ENCODE results near the gene SLC46A1. TPM values are rescaled to one million over a fixed set of nuclear protein-coding genes. Genes with fewer than 3 reads are reported as not detected.

SLC46A1 gene
- total RNA-seq, 4 donors from 2014 or later, result 1.5 to 17.6 (median 4.7) TPM

DNA sequence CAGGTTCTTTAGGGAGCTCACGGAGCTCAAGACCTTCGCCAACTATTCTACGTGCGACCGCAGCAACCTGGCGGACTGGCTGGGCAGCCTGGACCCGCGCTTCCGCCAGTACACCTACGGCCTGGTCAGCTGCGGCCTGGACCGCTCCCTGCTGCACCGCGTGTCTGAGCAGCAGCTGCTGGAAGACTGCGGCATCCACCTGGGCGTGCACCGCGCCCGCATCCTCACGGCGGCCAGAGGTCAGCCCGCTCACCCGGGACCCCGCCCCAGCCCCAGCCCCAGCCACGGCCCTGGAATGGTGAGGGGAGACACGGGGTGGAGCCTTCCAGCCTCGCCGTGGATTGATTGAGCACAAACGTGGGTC is 21.0 kb downstream of the SLC46A1 start:
- Histone ChIP-seq H3K27me3 (no peaks in the 10 kb centered on the region), H3K9me3 (no peaks in the 10 kb centered on the region), H3K4me3 (peak overlapping the region in 1 of 2 donors; percentile 16), H3K36me3 (no peaks in the 10 kb centered on the region), H3K27ac (no peak overlapping the region), H3K4me1 (no peaks in the 10 kb centered on the region)
- TF ChIP-seq POLR2A (IDR thresholded peaks at IDR 0.05), result no peak
- TF ChIP-seq, protein P1, sequence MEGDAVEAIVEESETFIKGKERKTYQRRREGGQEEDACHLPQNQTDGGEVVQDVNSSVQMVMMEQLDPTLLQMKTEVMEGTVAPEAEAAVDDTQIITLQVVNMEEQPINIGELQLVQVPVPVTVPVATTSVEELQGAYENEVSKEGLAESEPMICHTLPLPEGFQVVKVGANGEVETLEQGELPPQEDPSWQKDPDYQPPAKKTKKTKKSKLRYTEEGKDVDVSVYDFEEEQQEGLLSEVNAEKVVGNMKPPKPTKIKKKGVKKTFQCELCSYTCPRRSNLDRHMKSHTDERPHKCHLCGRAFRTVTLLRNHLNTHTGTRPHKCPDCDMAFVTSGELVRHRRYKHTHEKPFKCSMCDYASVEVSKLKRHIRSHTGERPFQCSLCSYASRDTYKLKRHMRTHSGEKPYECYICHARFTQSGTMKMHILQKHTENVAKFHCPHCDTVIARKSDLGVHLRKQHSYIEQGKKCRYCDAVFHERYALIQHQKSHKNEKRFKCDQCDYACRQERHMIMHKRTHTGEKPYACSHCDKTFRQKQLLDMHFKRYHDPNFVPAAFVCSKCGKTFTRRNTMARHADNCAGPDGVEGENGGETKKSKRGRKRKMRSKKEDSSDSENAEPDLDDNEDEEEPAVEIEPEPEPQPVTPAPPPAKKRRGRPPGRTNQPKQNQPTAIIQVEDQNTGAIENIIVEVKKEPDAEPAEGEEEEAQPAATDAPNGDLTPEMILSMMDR (IDR thresholded peaks at IDR 0.05), result no peak
- intact Hi-C loops (cut with DNase I; ENCODE audit: low total_unique reads), result no loop called here
- no peak for DNase-seq

DNA sequence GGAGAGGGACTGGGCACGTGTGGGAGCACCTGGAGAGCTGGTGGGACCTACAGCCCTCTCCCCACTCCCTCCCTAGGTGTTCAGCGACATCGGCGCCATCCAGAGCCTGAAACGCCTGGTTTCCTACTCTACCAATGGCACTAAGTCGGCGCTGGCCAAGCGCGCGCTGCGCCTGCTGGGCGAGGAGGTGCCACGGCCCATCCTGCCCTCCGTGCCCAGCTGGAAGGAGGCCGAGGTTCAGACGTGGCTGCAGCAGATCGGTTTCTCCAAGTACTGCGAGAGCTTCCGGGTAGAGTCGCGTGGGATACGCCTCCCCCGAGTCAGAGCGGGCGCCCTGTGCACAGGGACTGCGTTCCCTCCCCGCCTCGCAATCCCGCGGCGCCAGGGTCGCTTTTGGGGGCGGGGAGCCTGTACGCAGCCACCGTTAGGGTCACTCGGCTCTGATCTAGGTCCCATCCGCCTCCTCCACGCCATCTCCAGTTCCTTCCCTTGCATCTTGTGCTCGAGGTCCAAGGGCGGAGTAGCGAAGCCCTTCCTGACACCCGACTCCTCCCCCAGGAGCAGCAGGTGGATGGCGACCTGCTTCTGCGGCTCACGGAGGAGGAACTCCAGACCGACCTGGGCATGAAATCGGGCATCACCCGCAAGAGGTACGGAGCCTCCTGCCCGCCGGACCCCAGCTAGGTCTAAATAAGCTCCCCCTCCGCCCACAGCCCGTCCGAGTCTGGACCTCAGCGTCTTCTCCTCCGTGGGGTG is 21.6 kb downstream of the SLC46A1 start:
- H3K9me3 ChIP-seq, result no peaks in the 10 kb centered on the region
- no peak overlapping the region for H3K27ac ChIP-seq
- no peaks in the 10 kb centered on the region for H3K36me3 ChIP-seq
- H3K4me1 ChIP-seq, result no peaks in the 10 kb centered on the region
- no peak for DNase-seq
- intact Hi-C loops (cut with DNase I; ENCODE audit: low total_unique reads), result no loop called here
- H3K4me3 ChIP-seq, result peak overlapping the region in 1 of 2 donors; percentile 16
- H3K27me3 ChIP-seq, result no peaks in the 10 kb centered on the region
- TF ChIP-seq POLR2A (IDR thresholded peaks at IDR 0.05), result peak in 1 of 2 donors; percentile 40
- TF ChIP-seq, protein P1 (IDR thresholded peaks at IDR 0.05), result no peak

DNA sequence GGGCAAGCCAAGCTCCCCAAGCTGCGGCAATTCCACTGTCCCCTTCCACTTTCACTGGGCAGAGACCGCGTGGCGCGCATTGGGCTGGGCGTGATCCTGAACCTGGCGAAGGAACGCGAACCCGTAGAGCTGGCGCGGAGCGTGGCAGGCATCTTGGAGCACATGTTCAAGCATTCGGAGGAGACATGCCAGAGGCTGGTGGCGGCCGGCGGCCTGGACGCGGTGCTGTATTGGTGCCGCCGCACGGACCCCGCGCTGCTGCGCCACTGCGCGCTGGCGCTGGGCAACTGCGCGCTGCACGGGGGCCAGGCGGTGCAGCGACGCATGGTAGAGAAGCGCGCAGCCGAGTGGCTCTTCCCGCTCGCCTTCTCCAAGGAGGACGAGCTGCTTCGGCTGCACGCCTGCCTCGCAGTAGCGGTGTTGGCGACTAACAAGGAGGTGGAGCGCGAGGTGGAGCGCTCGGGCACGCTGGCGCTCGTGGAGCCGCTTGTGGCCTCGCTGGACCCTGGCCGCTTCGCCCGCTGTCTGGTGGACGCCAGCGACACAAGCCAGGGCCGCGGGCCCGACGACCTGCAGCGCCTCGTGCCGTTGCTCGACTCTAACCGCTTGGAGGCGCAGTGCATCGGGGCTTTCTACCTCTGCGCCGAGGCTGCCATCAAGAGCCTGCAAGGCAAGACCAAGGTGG is 24.7 kb downstream of the SLC46A1 start:
- no peaks in the 10 kb centered on the region for H3K36me3 ChIP-seq
- intact Hi-C loops (cut with DNase I; ENCODE audit: low total_unique reads), result no loop called here
- no peak overlapping the region for H3K27ac ChIP-seq
- DNase-seq, result no peak
- H3K27me3 ChIP-seq, result no peaks in the 10 kb centered on the region
- TF ChIP-seq, protein P1 (IDR thresholded peaks at IDR 0.05), result no peak
- TF ChIP-seq POLR2A (IDR thresholded peaks at IDR 0.05), result no peak
- no peak overlapping the region for H3K4me3 ChIP-seq
- H3K4me1 ChIP-seq, result no peaks in the 10 kb centered on the region
- no peaks in the 10 kb centered on the region for H3K9me3 ChIP-seq

DNA sequence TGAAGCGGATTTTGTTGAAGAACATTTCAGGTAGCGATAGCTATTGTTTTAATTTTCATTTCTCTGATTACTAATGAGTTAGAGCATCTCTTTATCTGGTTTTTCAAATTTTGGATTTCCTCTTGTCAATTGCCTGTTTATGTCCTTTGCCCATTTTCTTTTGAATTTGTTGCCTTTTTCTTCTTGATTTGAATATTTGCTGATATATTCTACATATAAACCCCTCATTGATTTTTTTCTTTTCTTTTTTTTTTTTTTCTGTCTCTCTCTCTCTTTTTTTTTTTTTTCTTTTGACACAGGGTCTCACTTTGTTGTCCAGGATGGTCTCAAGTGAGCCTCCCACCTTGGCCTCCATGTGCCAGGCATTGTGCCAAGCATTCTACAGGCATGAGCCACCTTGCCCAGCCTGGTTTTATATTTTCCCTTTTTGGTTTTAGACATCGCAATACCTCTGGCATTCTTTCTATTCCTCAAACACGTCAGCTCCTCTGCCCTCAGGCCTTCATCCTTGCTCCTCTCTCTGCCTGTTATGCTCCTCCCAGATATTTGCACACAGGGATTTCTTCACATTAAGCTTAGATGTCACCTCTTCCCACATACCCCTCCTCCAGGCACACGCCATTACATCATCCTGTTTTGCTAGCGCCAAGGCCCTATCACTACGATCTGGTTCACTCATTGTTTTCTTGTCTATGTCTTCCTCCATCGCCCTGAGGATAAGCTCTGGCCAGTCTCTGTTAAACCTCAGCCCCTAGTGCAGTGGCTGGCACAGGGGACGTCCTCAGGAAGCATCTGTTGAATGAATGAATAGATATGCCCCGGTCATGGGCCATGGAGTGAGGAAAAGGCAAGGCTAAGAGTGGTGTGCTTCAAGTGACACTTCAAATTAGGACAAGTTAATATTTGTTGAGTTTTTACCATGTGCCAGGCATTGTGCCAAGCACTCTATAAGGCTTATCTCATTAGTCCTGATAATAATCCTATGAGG is 25.9 kb downstream of the SLC46A1 start:
- Histone ChIP-seq H3K27me3 (no peaks in the 10 kb centered on the region), H3K4me3 (no peak overlapping the region), H3K36me3 (no peaks in the 10 kb centered on the region), H3K27ac (no peak overlapping the region), H3K4me1 (no peaks in the 10 kb centered on the region), H3K9me3 (no peaks in the 10 kb centered on the region)
- DNase-seq, result no peak
- intact Hi-C loops (cut with DNase I; ENCODE audit: low total_unique reads), result no loop called here
- no peak for TF ChIP-seq POLR2A (IDR thresholded peaks at IDR 0.05)
- TF ChIP-seq, protein P1 (IDR thresholded peaks at IDR 0.05), result no peak

Measured in uterus (tissue), 4 donors.